A549 (cell line): ENCODE measurements around the gene RAB3IL1. TPM values are rescaled to one million over a fixed set of nuclear protein-coding genes. Genes with fewer than 3 reads are reported as not detected.

Experiments
- ATAC-seq, 2 experiments: fragments of 200-7000 bp in 1 of 2; fragments of >200 bp in 1 of 2; cut with Nextera tagmentation in 1 of 2; cut with Tn5 transposase in 1 of 2; 3 replicates each; pipeline versions ENCODE4 v1.8.0 to v1.9.1; 2018 to 2020; ENCODE audit warnings: mild to moderate bottlenecking in 1 of 2, moderate library complexity in 1 of 2
- CTCF ChIA-PET: fragments of 300-600 bp; sonication (Branson Sonifier 250); formaldehyde crosslinking; extraction: SDS; loops from one replicate; lab custom pipeline; 2021; ENCODE audit warnings: antibody characterized with exemption, inconsistent platforms; lab: Yijun Ruan, JAX
- POLR2A ChIA-PET: fragments of 350-600 bp; formaldehyde crosslinking; extraction: SDS; loops from one replicate; lab custom pipeline; 2021; ENCODE audit warnings: antibody characterized with exemption, inconsistent platforms; lab: Yijun Ruan, JAX
- DNase-seq, 2 experiments: peaks; one replicate each; pipeline versions ENCODE4 v3.0.0 to v3.0.0-alpha.2; 2011 to 2016; ENCODE audit warnings: low read depth in 1 of 2, low spot score in 1 of 2
- FAIRE-seq: peaks from 2 replicates; lab custom pipeline; 2011; peaks lifted over from hg19 to GRCh38; lab: Jason Lieb, UNC
- H3K27ac ChIP-seq, 2 experiments: fragments of >200 bp; sonication (Bioruptor Twin); formaldehyde crosslinking; 3 replicates each; pipeline ENCODE4 v1.5.1; 2016 to 2017
- H3K4me1 ChIP-seq: fragments of >200 bp; sonication (Bioruptor Twin); formaldehyde crosslinking; 3 replicates; pipeline ENCODE4 v1.6.1; 2016
- H3K4me2 ChIP-seq: fragments of >200 bp; sonication (Bioruptor Twin); formaldehyde crosslinking; 3 replicates; pipeline ENCODE4 v1.6.1; 2016
- H3K4me3 ChIP-seq: fragments of >200 bp; sonication (Bioruptor Twin); formaldehyde crosslinking; 3 replicates; pipeline ENCODE4 v1.5.1; 2016
- H3K9me3 ChIP-seq: fragments of >200 bp; sonication (Bioruptor Twin); formaldehyde crosslinking; 3 replicates; pipeline ENCODE4 v1.6.1; 2016
- CEBPB ChIP-seq, 2 experiments: fragments of >200 bp in 1 of 2; sonication (Bioruptor Twin) in 1 of 2; formaldehyde crosslinking in 1 of 2; IDR thresholded peaks; 2 replicates each; pipeline ENCODE4 v1.6.1; 2012 to 2016
- CHD2 ChIP-seq: fragments of 150-350 bp; IDR thresholded peaks from 2 replicates; pipeline ENCODE4 v1.6.1; 2014; ENCODE audit warnings: low read length; ENCODE audit not compliant: partially characterized antibody
- CHD4 ChIP-seq: fragments of 200-600 bp; sonication (generic); IDR thresholded peaks from 2 replicates; pipeline ENCODE4 v1.6.1; 2016; ENCODE audit warnings: antibody characterized with exemption, mild to moderate bottlenecking, borderline replicate concordance
- EHMT2 ChIP-seq: fragments of 200-600 bp; sonication (generic); IDR thresholded peaks from 2 replicates; pipeline ENCODE4 v1.6.1; 2016; ENCODE audit warnings: antibody characterized with exemption, low read depth, mild to moderate bottlenecking, moderate library complexity
- EP300 ChIP-seq, 2 experiments: fragments of >200 bp; sonication (Bioruptor Twin); formaldehyde crosslinking; IDR thresholded peaks; 2 replicates in 1 of 2; 3 replicates in 1 of 2; pipeline ENCODE4 v1.6.1; 2016 to 2017
- FOSB ChIP-seq: fragments of 250-450 bp; sonication (Bioruptor Pico); IDR thresholded peaks from 2 replicates; pipeline ENCODE4 v1.5.0; 2020; ENCODE audit warnings: mild to moderate bottlenecking, moderate library complexity
- FOSL2 ChIP-seq, 2 experiments: fragments of 450-650 bp in 1 of 2; fragments of >200 bp in 1 of 2; sonication (Bioruptor Twin) in 1 of 2; formaldehyde crosslinking; IDR thresholded peaks; 2 replicates each; pipeline versions ENCODE4 v1.5.0 to v1.6.1; 2016 to 2020; ENCODE audit warnings: mild to moderate bottlenecking in 1 of 2, moderate library complexity in 1 of 2
- GATA3 ChIP-seq: IDR thresholded peaks from 2 replicates; pipeline ENCODE4 v1.6.1; 2012; ENCODE audit warnings: borderline replicate concordance
- HDAC2 ChIP-seq: fragments of 200-600 bp; sonication (generic); IDR thresholded peaks from 2 replicates; pipeline ENCODE4 v1.6.1; 2016
- HEYL ChIP-seq: fragments of 250-450 bp; sonication (Bioruptor Pico); IDR thresholded peaks from 2 replicates; pipeline ENCODE4 v1.8.0; 2021; ENCODE audit warnings: mild to moderate bottlenecking, moderate library complexity
- HOXA7 ChIP-seq: fragments of 250-450 bp; sonication (Bioruptor Pico); IDR thresholded peaks from 2 replicates; pipeline ENCODE4 v1.5.0; 2020; ENCODE audit warnings: mild to moderate bottlenecking, moderate library complexity
- HOXB13 ChIP-seq: fragments of 250-450 bp; sonication (Bioruptor Pico); IDR thresholded peaks from 2 replicates; pipeline ENCODE4 v1.5.0; 2020; ENCODE audit warnings: low read depth, mild to moderate bottlenecking, moderate library complexity
- JUN ChIP-seq, 2 experiments: fragments of >200 bp; sonication (Bioruptor Twin); formaldehyde crosslinking; IDR thresholded peaks; 2 replicates in 1 of 2; 3 replicates in 1 of 2; pipeline ENCODE4 v1.6.1; 2016 to 2017
- JUNB ChIP-seq: fragments of >200 bp; sonication (Bioruptor Twin); formaldehyde crosslinking; IDR thresholded peaks from 2 replicates; pipeline ENCODE4 v1.6.1; 2016
- KDM1A ChIP-seq: fragments of 200-600 bp; sonication (generic); IDR thresholded peaks from 2 replicates; pipeline ENCODE4 v1.6.1; 2016; ENCODE audit warnings: low read depth, mild to moderate bottlenecking
- MAZ ChIP-seq: fragments of 150-350 bp; IDR thresholded peaks from 2 replicates; pipeline ENCODE4 v1.6.1; 2014; ENCODE audit warnings: antibody characterized with exemption, low read depth, low read length, borderline replicate concordance
- MYC ChIP-seq: IDR thresholded peaks from 2 replicates; pipeline ENCODE4 v1.6.1; 2012; ENCODE audit warnings: mild to moderate bottlenecking, inconsistent platforms, low read length, improper control_type of control experiment, borderline replicate concordance
- NR3C1 ChIP-seq: fragments of >200 bp; sonication (Bioruptor Twin); formaldehyde crosslinking; IDR thresholded peaks from 3 replicates; pipeline ENCODE4 v1.6.1; 2017
- POLR2A ChIP-seq: IDR thresholded peaks from 2 replicates; pipeline ENCODE4 v1.6.1; 2012; ENCODE audit warnings: mild to moderate bottlenecking, low read length
- RAD21 ChIP-seq, 2 experiments: fragments of >200 bp in 1 of 2; sonication (Bioruptor Twin) in 1 of 2; formaldehyde crosslinking in 1 of 2; IDR thresholded peaks in 1 of 2; conservative IDR thresholded peaks in 1 of 2; 2 replicates in 1 of 2; 3 replicates in 1 of 2; pipeline ENCODE4 v1.6.1; 2012 to 2018; ENCODE audit warnings: inconsistent platforms in 1 of 2
- RARB ChIP-seq: fragments of 250-450 bp; sonication (Bioruptor Pico); IDR thresholded peaks from 2 replicates; pipeline ENCODE4 v1.8.0; 2021; ENCODE audit warnings: mild to moderate bottlenecking, moderate library complexity
- RFX5 ChIP-seq: fragments of 450-650 bp; IDR thresholded peaks from 2 replicates; pipeline ENCODE4 v1.7.1; 2014; ENCODE audit warnings: antibody characterized with exemption, mild to moderate bottlenecking, moderate library complexity
- SMC3 ChIP-seq: fragments of >200 bp; sonication (Bioruptor Twin); formaldehyde crosslinking; IDR thresholded peaks from 3 replicates; pipeline ENCODE4 v1.6.1; 2018; ENCODE audit warnings: inconsistent platforms
- ZFP36 ChIP-seq: fragments of 450-650 bp; IDR thresholded peaks from 2 replicates; pipeline ENCODE4 v1.6.1; 2014; ENCODE audit warnings: borderline replicate concordance; ENCODE audit not compliant: partially characterized antibody
- ZSCAN20 ChIP-seq: fragments of 250-450 bp; sonication (Bioruptor Pico); IDR thresholded peaks from 2 replicates; pipeline ENCODE4 v1.8.0; 2022; ENCODE audit warnings: mild to moderate bottlenecking, moderate library complexity
- WGBS: methylation state at CpG from one replicate; pipeline ENCODE4 v1.1.6; 2017; ENCODE audit errors: missing lambda C conversion rate; 5-methylcytosine and 5-hydroxymethylcytosine counted together
- polyA plus RNA-seq, 4 experiments: library from polyadenylated mRNA; depleted of rRNA in 3 of 4; stranded (reverse); fragments of >200 nt; fragmentation: RNase III in 1 of 4; extraction: RNeasy Plus Mini Kit Qiagen cat#74134 plus additional on column Dnase treatment in 1 of 4; gene quantifications; 2 replicates in 3 of 4; 3 replicates in 1 of 4; pipeline ENCODE4 v1.2.3, GENCODE V29; 2011 to 2017
- TF ChIP-seq, protein P1 (sequence below): fragments of >200 bp; sonication (Bioruptor Twin); formaldehyde crosslinking; IDR thresholded peaks from 3 replicates; pipeline ENCODE4 v1.6.1; 2016
- TF ChIP-seq, protein P2 (sequence below): fragments of >200 bp; sonication (Bioruptor Twin); formaldehyde crosslinking; IDR thresholded peaks from 3 replicates; pipeline ENCODE4 v1.5.1; 2016
- TF ChIP-seq, protein P3 (sequence below): IDR thresholded peaks from 2 replicates; pipeline ENCODE4 v1.6.1; 2012; ENCODE audit warnings: low read depth, borderline replicate concordance
- TF ChIP-seq, protein P4 (sequence below): IDR thresholded peaks from 2 replicates; pipeline ENCODE4 v1.6.1; 2012

The RAB3IL1 gene
- polyA plus RNA-seq, 2 of the 4 experiments (the other 2 are of a cell fraction) = 5.8 to 6.2 TPM

DNA sequence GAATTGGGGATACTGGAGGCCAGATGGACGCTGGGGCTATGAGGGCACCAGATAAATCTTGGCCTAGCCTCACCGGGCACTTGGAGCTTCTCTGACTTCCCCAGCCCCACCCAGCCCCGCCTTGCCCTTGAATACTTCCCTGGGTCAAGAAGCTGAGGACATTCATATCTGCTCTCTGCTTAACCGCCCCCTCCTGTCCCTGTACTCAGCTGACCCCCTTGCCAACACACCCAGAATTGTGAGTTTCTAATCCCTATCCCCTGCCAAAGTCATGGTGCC lies 48.0 kb downstream of the RAB3IL1 start:
- no peaks in the 10 kb centered on the region for H3K9me3 ChIP-seq
- 66% methylated on average over 4 of the region's 4 CpGs for WGBS
- POLR2A ChIA-PET = interaction anchor here (0.7 to 1.2 kb wide), 2 partner anchors 41 to 42 kb away, joined by 4 to 5 read pairs; no protein-coding TSS in a partner anchor
- no peak for ATAC-seq
- CTCF ChIA-PET = interaction anchor here (0.6 to 14.3 kb wide), 9 partner anchors 17 to 238 kb away, joined by 3 to 220 read pairs (median 54); partner anchors contain the start of gene FADS3
- no peak overlapping the region for H3K4me2 ChIP-seq
- no peak for DNase-seq
- TF ChIP-seq HOXA7 (CRISPR knock-in tag) = no peak
- no peak for TF ChIP-seq RARB (CRISPR knock-in tag)
- no peak for TF ChIP-seq GATA3
- TF ChIP-seq RAD21 (conservative IDR thresholded peaks at IDR 0.05 in 1 of 2, IDR thresholded peaks at IDR 0.05 in 1 of 2) = no peak
- no peak for TF ChIP-seq ZFP36
- no peak for TF ChIP-seq CHD2
- no peak for TF ChIP-seq JUN (IDR thresholded peaks at IDR 0.05)
- no peak for TF ChIP-seq CHD4
- TF ChIP-seq, protein P1, sequence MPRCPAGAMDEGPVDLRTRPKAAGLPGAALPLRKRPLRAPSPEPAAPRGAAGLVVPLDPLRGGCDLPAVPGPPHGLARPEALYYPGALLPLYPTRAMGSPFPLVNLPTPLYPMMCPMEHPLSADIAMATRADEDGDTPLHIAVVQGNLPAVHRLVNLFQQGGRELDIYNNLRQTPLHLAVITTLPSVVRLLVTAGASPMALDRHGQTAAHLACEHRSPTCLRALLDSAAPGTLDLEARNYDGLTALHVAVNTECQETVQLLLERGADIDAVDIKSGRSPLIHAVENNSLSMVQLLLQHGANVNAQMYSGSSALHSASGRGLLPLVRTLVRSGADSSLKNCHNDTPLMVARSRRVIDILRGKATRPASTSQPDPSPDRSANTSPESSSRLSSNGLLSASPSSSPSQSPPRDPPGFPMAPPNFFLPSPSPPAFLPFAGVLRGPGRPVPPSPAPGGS = no peak
- TF ChIP-seq, protein P2, sequence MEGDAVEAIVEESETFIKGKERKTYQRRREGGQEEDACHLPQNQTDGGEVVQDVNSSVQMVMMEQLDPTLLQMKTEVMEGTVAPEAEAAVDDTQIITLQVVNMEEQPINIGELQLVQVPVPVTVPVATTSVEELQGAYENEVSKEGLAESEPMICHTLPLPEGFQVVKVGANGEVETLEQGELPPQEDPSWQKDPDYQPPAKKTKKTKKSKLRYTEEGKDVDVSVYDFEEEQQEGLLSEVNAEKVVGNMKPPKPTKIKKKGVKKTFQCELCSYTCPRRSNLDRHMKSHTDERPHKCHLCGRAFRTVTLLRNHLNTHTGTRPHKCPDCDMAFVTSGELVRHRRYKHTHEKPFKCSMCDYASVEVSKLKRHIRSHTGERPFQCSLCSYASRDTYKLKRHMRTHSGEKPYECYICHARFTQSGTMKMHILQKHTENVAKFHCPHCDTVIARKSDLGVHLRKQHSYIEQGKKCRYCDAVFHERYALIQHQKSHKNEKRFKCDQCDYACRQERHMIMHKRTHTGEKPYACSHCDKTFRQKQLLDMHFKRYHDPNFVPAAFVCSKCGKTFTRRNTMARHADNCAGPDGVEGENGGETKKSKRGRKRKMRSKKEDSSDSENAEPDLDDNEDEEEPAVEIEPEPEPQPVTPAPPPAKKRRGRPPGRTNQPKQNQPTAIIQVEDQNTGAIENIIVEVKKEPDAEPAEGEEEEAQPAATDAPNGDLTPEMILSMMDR = no peak
- TF ChIP-seq FOSB (CRISPR knock-in tag) = no peak
- TF ChIP-seq CEBPB (IDR thresholded peaks at IDR 0.05) = no peak
- no peak for FAIRE-seq
- peaks cover 24% of the 10 kb centered on the region for H3K4me1 ChIP-seq
- no peak overlapping the region for H3K4me3 ChIP-seq
- no peak overlapping the region for H3K27ac ChIP-seq

GRCh38 chr11:61868571-61869428 lies 48.6 kb downstream of the RAB3IL1 start:
- no peak for DNase-seq
- TF ChIP-seq POLR2A = no peak
- no peak for TF ChIP-seq MYC
- TF ChIP-seq RFX5 = no peak
- no peak for TF ChIP-seq CEBPB (IDR thresholded peaks at IDR 0.05)
- no peak for TF ChIP-seq HDAC2
- TF ChIP-seq, all 56 proteins: peak for 0
- Histone ChIP-seq H3K4me3 (no peak overlapping the region), H3K27ac (no peak overlapping the region), H3K9me3 (no peaks in the 10 kb centered on the region), H3K4me1 (peaks cover 18% of the 10 kb centered on the region), H3K4me2 (no peak overlapping the region)
- ATAC-seq (no peak), FAIRE-seq (no peak)
- 88% methylated on average over 11 of the region's 14 CpGs for WGBS
- ChIA-PET CTCF (interaction anchor here (0.6 to 14.3 kb wide), 7 partner anchors 17 to 239 kb away, joined by 3 to 220 read pairs (median 54); partner anchors contain the start of gene FADS3), POLR2A (no interaction called here)

- no peaks in the 10 kb centered on the region for H3K9me3 ChIP-seq
- 92% methylated on average over 6 of the region's 6 CpGs for WGBS
- no peak for FAIRE-seq
- peaks cover 18% of the 10 kb centered on the region for H3K4me1 ChIP-seq
- no peak for ATAC-seq
- ChIA-PET POLR2A (no interaction called here), CTCF (interaction anchor here (0.5 to 12.8 kb wide), 10 partner anchors 19 to 379 kb away, joined by 3 to 124 read pairs (median 6); partner anchors contain the start of genes FADS2 and FADS3)
- no peak overlapping the region for H3K4me2 ChIP-seq
- no peak overlapping the region for H3K27ac ChIP-seq
- DNase-seq = no peak
- H3K4me3 ChIP-seq = no peak overlapping the region
- TF ChIP-seq CHD4 (no peak), HEYL (no peak), POLR2A (no peak), SMC3 (no peak), EHMT2 (no peak), RFX5 (no peak), NR3C1 (no peak), HOXB13 (no peak), MAZ (no peak), EP300 (IDR thresholded peaks at IDR 0.05) (no peak), KDM1A (no peak), RAD21 (conservative IDR thresholded peaks at IDR 0.05 in 1 of 2, IDR thresholded peaks at IDR 0.05 in 1 of 2) (no peak), ZSCAN20 (CRISPR knock-in tag) (no peak), FOSL2 (IDR thresholded peaks at IDR 0.05) (no peak), FOSL2 (CRISPR knock-in tag; IDR thresholded peaks at IDR 0.05) (no peak), JUNB (no peak), ZFP36 (no peak)
- TF ChIP-seq, protein P3, sequence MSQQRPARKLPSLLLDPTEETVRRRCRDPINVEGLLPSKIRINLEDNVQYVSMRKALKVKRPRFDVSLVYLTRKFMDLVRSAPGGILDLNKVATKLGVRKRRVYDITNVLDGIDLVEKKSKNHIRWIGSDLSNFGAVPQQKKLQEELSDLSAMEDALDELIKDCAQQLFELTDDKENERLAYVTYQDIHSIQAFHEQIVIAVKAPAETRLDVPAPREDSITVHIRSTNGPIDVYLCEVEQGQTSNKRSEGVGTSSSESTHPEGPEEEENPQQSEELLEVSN = no peak
- TF ChIP-seq, protein P4, sequence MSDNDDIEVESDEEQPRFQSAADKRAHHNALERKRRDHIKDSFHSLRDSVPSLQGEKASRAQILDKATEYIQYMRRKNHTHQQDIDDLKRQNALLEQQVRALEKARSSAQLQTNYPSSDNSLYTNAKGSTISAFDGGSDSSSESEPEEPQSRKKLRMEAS = no peak
Measured at GRCh38 chr11:61866958-61867343, 50.4 kb downstream of the RAB3IL1 start.
